Myocyte (in vitro differentiated cells): Measurements from ENCODE around the gene FAM53A. TPM values are rescaled to one million over a fixed set of nuclear protein-coding genes. Genes with fewer than 3 reads are reported as not detected.
A peak's percentile ranks its signal among the peaks of the same experiment; 100 is the strongest.

ENCODE experiments used
- DNase-seq: peaks from one replicate; pipeline ENCODE4 v3.0.0-alpha.2; 2012; ENCODE audit warnings: low read depth
- total RNA-seq: library from RNA; depleted of rRNA; stranded (reverse); fragments of >200 nt; gene quantifications from 2 replicates; pipeline ENCODE4 v1.2.3, GENCODE V29; 2014

FAM53A gene
- total RNA-seq, 1 donor from 2014 or later, result 10.9 TPM

GRCh38 chr4:1594871-1595788 is 89.0 kb downstream of the FAM53A start:
- no peak for DNase-seq

GRCh38 chr4:1593881-1594345 is 90.2 kb downstream of the FAM53A start:
- DNase-seq, result no peak

GRCh38 chr4:1593458-1593857 is 90.7 kb downstream of the FAM53A start:
- no peak for DNase-seq

- DNase-seq, result no peak
Observed at GRCh38 chr4:1592709-1593417, 91.2 kb downstream of the FAM53A start.

GRCh38 chr4:1592068-1592708 is 91.9 kb downstream of the FAM53A start:
- no peak for DNase-seq

- no peak for DNase-seq
Observed at GRCh38 chr4:1591107-1591506, 93.0 kb downstream of the FAM53A start.

- peak; percentile 9 for DNase-seq
Observed at GRCh38 chr4:1590244-1590643, 93.9 kb downstream of the FAM53A start.

Other genes with a start within 250 kb of the FAM53A start
- 63.4 and 76.9 TPM in 2 replicates for gene SLBP, start 28.0 kb upstream of the FAM53A start, total RNA-seq
- 91.1 and 121 TPM in 2 replicates for gene TMEM129, start 37.0 kb upstream of the FAM53A start, total RNA-seq
- 1.2 and 3.9 TPM in 2 replicates for gene TACC3, start 37.2 kb upstream of the FAM53A start, total RNA-seq
- 0.10 TPM in 1 of 2 replicates, not detected in the other for gene FGFR3, start 109.0 kb upstream of the FAM53A start, total RNA-seq
- 39.2 and 39.4 TPM in 2 replicates for gene LETM1, start 171.8 kb upstream of the FAM53A start, total RNA-seq
- gene NSD2, start 187.1 kb upstream of the FAM53A start, total RNA-seq, result 23.5 and 28.3 TPM in 2 replicates